ENCODE results near the gene DNAH8. TPM values are rescaled to one million over a fixed set of nuclear protein-coding genes. Genes with fewer than 3 reads are reported as not detected.

DNAH8 gene
- total RNA-seq, 2 experiments from 2014 or later = 0.03 TPM; not detected in 1

DNA sequence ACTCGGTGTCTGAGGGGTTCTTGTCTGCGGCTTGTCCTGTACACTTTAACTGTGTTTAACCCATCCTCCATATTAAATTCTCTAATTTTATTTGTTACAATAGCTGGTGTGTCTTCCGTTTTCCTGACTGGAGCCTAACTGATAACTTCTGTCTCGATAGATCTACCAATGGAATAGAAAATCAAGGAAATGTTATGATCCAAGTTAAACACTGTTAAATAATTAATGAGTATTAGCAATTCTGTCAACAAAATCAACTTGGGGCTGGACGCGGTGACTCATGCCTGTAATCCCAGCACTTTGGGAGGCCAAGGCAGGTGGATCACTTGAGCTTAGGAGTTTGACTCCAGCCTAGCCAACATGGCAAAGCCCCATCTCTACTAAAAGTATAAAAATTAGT is 81.7 kb downstream of the DNAH8 start:
- Histone ChIP-seq H3K36me3 (ENCODE audit: insufficient read depth, low read length) (no peaks in the 10 kb centered on the region), H3K9me3 (ENCODE audit: control insufficient read depth in 1 of 2, insufficient read depth in 1 of 2, low read length in 2 of 2) (peaks cover 0 to 4% of the 10 kb centered on the region in 2 experiments), H3K4me3 (ENCODE audit: low read length) (no peak overlapping the region), H3K27ac (ENCODE audit: low read depth in 1 of 2, low read length in 2 of 2) (no peak overlapping the region), H3K4me1 (ENCODE audit: insufficient read depth, low read length) (no peaks in the 10 kb centered on the region), H3K27me3 (ENCODE audit: control insufficient read depth in 1 of 2, insufficient read depth in 2 of 2, low read length in 2 of 2) (peaks cover 18 to 29% of the 10 kb centered on the region in 2 experiments)
- no peak for TF ChIP-seq CTCF (IDR thresholded peaks at IDR 0.05)
- Mint-ChIP-seq H3K9me3 (no peaks in the 10 kb centered on the region), H3K36me3 (ENCODE audit: low read depth) (no peaks in the 10 kb centered on the region), H3K27ac (no peak overlapping the region), H3K4me3 (no peak overlapping the region), H3K27me3 (peaks cover 67% of the 10 kb centered on the region), H3K4me1 (ENCODE audit: low read depth) (no peaks in the 10 kb centered on the region)
- POLR2A ChIA-PET = no interaction called here
- DNase-seq (no peak), ATAC-seq (ENCODE audit: poor library complexity) (no peak)
- intact Hi-C loops (cut with DNase I, micrococcal nuclease) = no loop called here
- CTCF ChIA-PET = no interaction called here

DNA sequence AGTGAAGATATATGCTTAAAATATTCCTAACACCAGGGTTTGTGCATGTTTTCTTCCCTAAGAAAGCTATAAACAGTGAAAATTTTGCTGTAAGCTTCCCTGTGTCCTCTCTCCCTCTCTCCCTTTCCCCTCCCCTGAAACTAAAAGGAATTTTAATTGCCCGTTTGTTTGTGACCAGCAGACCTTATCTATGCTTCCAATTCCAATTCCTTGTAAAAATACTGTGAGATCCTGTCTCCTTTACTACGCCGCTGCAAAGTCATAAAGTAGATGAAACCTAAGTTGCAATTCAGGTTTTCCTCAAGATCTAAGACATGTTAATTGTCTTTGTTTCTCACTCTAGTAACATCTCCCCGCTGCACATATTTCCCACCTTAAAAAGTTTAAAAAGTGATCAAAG is 82.3 kb downstream of the DNAH8 start:
- no peaks in the 10 kb centered on the region for H3K36me3 ChIP-seq (ENCODE audit: insufficient read depth, low read length)
- no peaks in the 10 kb centered on the region for H3K4me1 ChIP-seq (ENCODE audit: insufficient read depth, low read length)
- H3K9me3 ChIP-seq (ENCODE audit: control insufficient read depth in 1 of 2, insufficient read depth in 1 of 2, low read length in 2 of 2) = peaks cover 0 to 4% of the 10 kb centered on the region in 2 experiments
- DNase-seq = no peak
- no peaks in the 10 kb centered on the region for H3K9me3 Mint-ChIP-seq
- ChIA-PET CTCF (no interaction called here), POLR2A (no interaction called here)
- no peak overlapping the region for H3K27ac Mint-ChIP-seq
- no peak for ATAC-seq (ENCODE audit: poor library complexity)
- H3K27me3 Mint-ChIP-seq = peaks cover 65% of the 10 kb centered on the region
- no peak overlapping the region for H3K4me3 Mint-ChIP-seq
- H3K36me3 Mint-ChIP-seq (ENCODE audit: low read depth) = no peaks in the 10 kb centered on the region
- no peak overlapping the region for H3K4me3 ChIP-seq (ENCODE audit: low read length)
- intact Hi-C loops (cut with DNase I, micrococcal nuclease) = no loop called here
- peaks cover 18 to 29% of the 10 kb centered on the region in 2 experiments for H3K27me3 ChIP-seq (ENCODE audit: control insufficient read depth in 1 of 2, insufficient read depth in 2 of 2, low read length in 2 of 2)
- H3K4me1 Mint-ChIP-seq (ENCODE audit: low read depth) = no peaks in the 10 kb centered on the region
- TF ChIP-seq CTCF (IDR thresholded peaks at IDR 0.05) = no peak
- no peak overlapping the region for H3K27ac ChIP-seq (ENCODE audit: low read depth in 1 of 2, low read length in 2 of 2)

DNA sequence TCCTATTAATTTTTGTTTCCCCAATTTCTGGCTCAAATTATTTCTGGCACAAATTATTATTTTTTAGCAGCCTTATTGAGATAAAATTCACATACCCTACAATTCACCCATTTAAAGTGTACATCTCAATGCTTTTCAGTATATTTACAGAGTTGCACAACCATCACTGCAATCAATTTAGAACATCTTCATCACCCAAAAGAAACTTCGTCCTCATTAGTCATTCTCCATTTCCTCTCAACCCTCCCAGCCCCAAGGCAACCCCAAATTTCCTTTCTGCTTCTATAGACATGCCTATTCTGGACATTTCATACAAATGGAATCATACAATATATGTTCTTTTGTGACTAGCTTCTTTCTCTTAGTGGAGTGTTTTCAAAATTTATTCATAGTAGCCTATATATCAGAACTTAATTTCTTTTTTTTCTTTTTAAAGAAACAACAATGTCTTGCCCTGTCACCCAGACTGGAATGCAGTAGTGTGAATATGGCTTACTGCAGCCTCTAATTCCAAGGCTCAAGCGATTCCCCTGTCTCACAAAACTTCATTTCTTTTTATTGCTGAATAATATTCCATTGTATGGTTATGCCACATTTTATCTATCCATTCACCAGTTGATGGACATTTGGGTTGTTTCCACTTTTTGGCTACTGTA is 84.5 kb downstream of the DNAH8 start:
- CTCF ChIA-PET = no interaction called here
- H3K36me3 ChIP-seq (ENCODE audit: insufficient read depth, low read length) = no peaks in the 10 kb centered on the region
- peaks cover 0 to 4% of the 10 kb centered on the region in 2 experiments for H3K9me3 ChIP-seq (ENCODE audit: control insufficient read depth in 1 of 2, insufficient read depth in 1 of 2, low read length in 2 of 2)
- intact Hi-C loops (cut with DNase I, micrococcal nuclease) = no loop called here
- Mint-ChIP-seq H3K4me3 (no peak overlapping the region), H3K27me3 (peaks cover 65% of the 10 kb centered on the region), H3K9me3 (no peaks in the 10 kb centered on the region), H3K4me1 (ENCODE audit: low read depth) (no peaks in the 10 kb centered on the region), H3K27ac (no peak overlapping the region), H3K36me3 (ENCODE audit: low read depth) (no peaks in the 10 kb centered on the region)
- no peak for TF ChIP-seq CTCF (IDR thresholded peaks at IDR 0.05)
- H3K4me3 ChIP-seq (ENCODE audit: low read length) = no peak overlapping the region
- DNase-seq (no peak), ATAC-seq (ENCODE audit: poor library complexity) (no peak)
- H3K27me3 ChIP-seq (ENCODE audit: control insufficient read depth in 1 of 2, insufficient read depth in 2 of 2, low read length in 2 of 2) = peaks cover 23 to 38% of the 10 kb centered on the region in 2 experiments
- H3K27ac ChIP-seq (ENCODE audit: low read depth in 1 of 2, low read length in 2 of 2) = no peak overlapping the region
- POLR2A ChIA-PET = no interaction called here
- H3K4me1 ChIP-seq (ENCODE audit: insufficient read depth, low read length) = no peaks in the 10 kb centered on the region

Measured in CD4-positive, alpha-beta T cell (primary cell).